Epithelial cell of umbilical artery (primary cell): ENCODE data around the gene CCNH. TPM values are rescaled to one million over a fixed set of nuclear protein-coding genes. Genes with fewer than 3 reads are reported as not detected.

Source experiments
- total RNA-seq: library from RNA; depleted of rRNA; stranded (reverse); fragments of >200 nt; gene quantifications from 2 replicates; pipeline ENCODE4 v1.2.3, GENCODE V29; 2014

CCNH gene
- 103 and 108 TPM in 2 replicates for total RNA-seq

GRCh38 chr5:87412630-87413342 lies at the start of gene CCNH:
Gene CCNH, minus strand, starts transcription at chr5:87412930. Its CDS starts 136 bp downstream, at chr5:87412794.

Other genes with a start within 250 kb of the CCNH start
- 31.2 and 32.8 TPM in 2 replicates for gene RASA1, start 145.0 kb downstream of the CCNH start, total RNA-seq